ENCODE data around the gene SV2A. TPM values are rescaled to one million over a fixed set of nuclear protein-coding genes. Genes with fewer than 3 reads are reported as not detected.

SV2A gene
- total and polyA plus RNA-seq, 2 donors (not counting 1 experiment from before 2014, with no cell fraction given), result 0.07 to 0.24 TPM

DNA sequence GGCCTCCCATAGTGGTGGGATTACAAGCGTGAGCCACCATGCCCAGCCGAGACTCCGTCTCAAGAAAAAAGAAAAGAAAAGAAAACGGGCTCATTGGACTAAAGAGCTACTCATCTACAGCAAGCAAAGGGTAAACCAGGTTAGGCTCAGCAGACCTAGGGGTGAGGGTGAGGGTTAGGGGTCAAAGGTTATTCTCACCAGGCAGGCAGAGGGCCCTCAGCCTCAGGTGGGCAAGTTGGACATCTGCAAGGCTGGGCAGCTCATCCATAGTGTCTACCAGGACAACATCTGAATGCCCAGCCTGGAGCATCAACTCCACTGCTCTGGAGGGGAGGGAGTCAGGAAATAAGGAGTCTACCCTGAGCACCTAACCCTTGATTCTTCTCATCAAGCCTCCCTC lies 15.6 kb upstream of the SV2A start:
- TF ChIP-seq, protein P1, sequence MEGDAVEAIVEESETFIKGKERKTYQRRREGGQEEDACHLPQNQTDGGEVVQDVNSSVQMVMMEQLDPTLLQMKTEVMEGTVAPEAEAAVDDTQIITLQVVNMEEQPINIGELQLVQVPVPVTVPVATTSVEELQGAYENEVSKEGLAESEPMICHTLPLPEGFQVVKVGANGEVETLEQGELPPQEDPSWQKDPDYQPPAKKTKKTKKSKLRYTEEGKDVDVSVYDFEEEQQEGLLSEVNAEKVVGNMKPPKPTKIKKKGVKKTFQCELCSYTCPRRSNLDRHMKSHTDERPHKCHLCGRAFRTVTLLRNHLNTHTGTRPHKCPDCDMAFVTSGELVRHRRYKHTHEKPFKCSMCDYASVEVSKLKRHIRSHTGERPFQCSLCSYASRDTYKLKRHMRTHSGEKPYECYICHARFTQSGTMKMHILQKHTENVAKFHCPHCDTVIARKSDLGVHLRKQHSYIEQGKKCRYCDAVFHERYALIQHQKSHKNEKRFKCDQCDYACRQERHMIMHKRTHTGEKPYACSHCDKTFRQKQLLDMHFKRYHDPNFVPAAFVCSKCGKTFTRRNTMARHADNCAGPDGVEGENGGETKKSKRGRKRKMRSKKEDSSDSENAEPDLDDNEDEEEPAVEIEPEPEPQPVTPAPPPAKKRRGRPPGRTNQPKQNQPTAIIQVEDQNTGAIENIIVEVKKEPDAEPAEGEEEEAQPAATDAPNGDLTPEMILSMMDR (IDR thresholded peaks at IDR 0.05), result no peak
- no peak for TF ChIP-seq EZH2 (IDR thresholded peaks at IDR 0.05; ENCODE audit: borderline replicate concordance, insufficient read depth, low read depth, low read length, poor library complexity, severe bottlenecking)
- H3K4me2 ChIP-seq (replicated peaks; ENCODE audit: low read depth, low read length, poor library complexity, severe bottlenecking), result no peak overlapping the region
- no peaks in the 10 kb centered on the region for H4K20me1 ChIP-seq (ENCODE audit: control insufficient read depth, insufficient read depth, low read length, poor library complexity, severe bottlenecking)
- H3K27ac Mint-ChIP-seq, result no peak overlapping the region
- POLR2A ChIA-PET, result interaction anchor here (0.7 kb wide), 1 partner anchor 88 kb away, joined by 4 read pairs; no protein-coding TSS in a partner anchor
- intact Hi-C loops (cut with micrococcal nuclease), result no loop called here
- WGBS (ENCODE audit: insufficient coverage), result 100% methylated on average over 3 of the region's 4 CpGs
- peaks cover 50% of the 10 kb centered on the region for H3K27me3 Mint-ChIP-seq
- peaks cover 0 to 23% (median 2%) of the 10 kb centered on the region in 4 experiments for H3K27me3 ChIP-seq (replicated peaks in 1 of 4; ENCODE audit: control extremely low read depth in 1 of 4, control insufficient read depth in 3 of 4, insufficient read depth in 4 of 4, low read length in 3 of 4)
- DNase-seq, result no peak
- H3K4me3 Mint-ChIP-seq, result no peak overlapping the region
- no peaks in the 10 kb centered on the region for H3K9me3 ChIP-seq (ENCODE audit: control extremely low read depth in 1 of 3, control insufficient read depth in 2 of 3, insufficient read depth in 1 of 3, low read length in 2 of 3)
- CTCF ChIA-PET, result no interaction called here
- peaks cover 6 to 7% of the 10 kb centered on the region in 2 donors for H3K4me1 ChIP-seq (ENCODE audit: control insufficient read depth in 2 of 2, insufficient read depth in 2 of 2, low read length in 2 of 2)
- H3K36me3 ChIP-seq (replicated peaks in 1 of 2; ENCODE audit: control extremely low read depth in 1 of 2, control insufficient read depth in 1 of 2, extremely low read depth in 1 of 2, insufficient read depth in 2 of 2, low read length in 1 of 2), result no peaks in the 10 kb centered on the region
- H3K4me3 ChIP-seq (ENCODE audit: control extremely low read depth in 1 of 5, extremely low read depth in 1 of 5, insufficient read depth in 1 of 5, low read depth in 2 of 5, low read length in 4 of 5), result no peak overlapping the region
- ATAC-seq (ENCODE audit: low read depth), result no peak
- H2AFZ ChIP-seq (ENCODE audit: insufficient read depth, low read depth, low read length, poor library complexity, severe bottlenecking), result no peak overlapping the region
- no peak overlapping the region for H3K9ac ChIP-seq (ENCODE audit: low read length)
- H3K4me1 Mint-ChIP-seq, result peaks cover 8% of the 10 kb centered on the region
- H3K9me3 Mint-ChIP-seq (ENCODE audit: insufficient read depth), result no peaks in the 10 kb centered on the region
- no peak overlapping the region for H3K27ac ChIP-seq (ENCODE audit: low read length in 2 of 2)
- no peaks in the 10 kb centered on the region for H3K79me2 ChIP-seq (ENCODE audit: control insufficient read depth, insufficient read depth, low read length)

DNA sequence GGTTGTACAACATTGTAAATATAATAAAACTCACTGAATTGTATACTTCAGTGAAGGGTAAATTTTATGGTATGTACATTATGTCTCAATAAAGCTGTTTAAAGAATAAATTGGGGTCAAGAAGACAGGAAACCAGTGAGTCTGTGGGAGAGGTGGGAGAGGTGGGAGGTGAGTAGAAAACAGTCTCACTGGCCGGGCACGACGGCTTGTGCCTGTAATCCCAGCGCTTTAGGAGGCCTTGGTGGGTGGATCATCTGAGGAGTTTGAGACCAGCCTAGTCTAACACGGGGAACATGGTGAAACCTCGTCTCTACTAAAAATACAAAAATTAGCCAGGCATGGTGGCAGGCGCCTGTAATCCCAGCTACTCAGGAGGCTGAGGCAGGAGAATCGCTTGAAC lies 14.8 kb upstream of the SV2A start:
- Histone ChIP-seq H3K27me3 (replicated peaks in 1 of 4; ENCODE audit: control extremely low read depth in 1 of 4, control insufficient read depth in 3 of 4, insufficient read depth in 4 of 4, low read length in 3 of 4) (peaks cover 0 to 23% (median 2%) of the 10 kb centered on the region in 4 experiments), H3K79me2 (ENCODE audit: control insufficient read depth, insufficient read depth, low read length) (peaks cover 1% of the 10 kb centered on the region), H3K9me3 (ENCODE audit: control extremely low read depth in 1 of 3, control insufficient read depth in 2 of 3, insufficient read depth in 1 of 3, low read length in 2 of 3) (no peaks in the 10 kb centered on the region), H3K36me3 (replicated peaks in 1 of 2; ENCODE audit: control extremely low read depth in 1 of 2, control insufficient read depth in 1 of 2, extremely low read depth in 1 of 2, insufficient read depth in 2 of 2, low read length in 1 of 2) (no peaks in the 10 kb centered on the region), H3K9ac (ENCODE audit: low read length) (no peak overlapping the region), H3K4me1 (ENCODE audit: control insufficient read depth in 2 of 2, insufficient read depth in 2 of 2, low read length in 2 of 2) (peaks cover 7 to 8% of the 10 kb centered on the region in 2 donors), H3K4me3 (ENCODE audit: control extremely low read depth in 1 of 5, extremely low read depth in 1 of 5, insufficient read depth in 1 of 5, low read depth in 2 of 5, low read length in 4 of 5) (no peak overlapping the region), H3K4me2 (replicated peaks; ENCODE audit: low read depth, low read length, poor library complexity, severe bottlenecking) (no peak overlapping the region), H3K27ac (ENCODE audit: low read length in 2 of 2) (no peak overlapping the region), H2AFZ (ENCODE audit: insufficient read depth, low read depth, low read length, poor library complexity, severe bottlenecking) (no peak overlapping the region), H4K20me1 (ENCODE audit: control insufficient read depth, insufficient read depth, low read length, poor library complexity, severe bottlenecking) (no peaks in the 10 kb centered on the region)
- no peaks in the 10 kb centered on the region for H3K9me3 Mint-ChIP-seq (ENCODE audit: insufficient read depth)
- no peak overlapping the region for H3K4me3 Mint-ChIP-seq
- ATAC-seq (ENCODE audit: low read depth) (no peak), DNase-seq (no peak)
- H3K4me1 Mint-ChIP-seq, result peaks cover 13% of the 10 kb centered on the region
- intact Hi-C loops (cut with micrococcal nuclease), result no loop called here
- peaks cover 50% of the 10 kb centered on the region for H3K27me3 Mint-ChIP-seq
- WGBS (ENCODE audit: insufficient coverage), result 97% methylated on average over 6 of the region's 8 CpGs
- TF ChIP-seq, protein P1 (IDR thresholded peaks at IDR 0.05), result no peak
- no peak for TF ChIP-seq EZH2 (IDR thresholded peaks at IDR 0.05; ENCODE audit: borderline replicate concordance, insufficient read depth, low read depth, low read length, poor library complexity, severe bottlenecking)
- ChIA-PET CTCF (no interaction called here), POLR2A (interaction anchor here (0.7 kb wide), 1 partner anchor 88 kb away, joined by 4 read pairs; no protein-coding TSS in a partner anchor)
- no peak overlapping the region for H3K27ac Mint-ChIP-seq

All from B cell (primary cell).